CD14-positive monocyte (primary cell): ENCODE data around the gene RNF130. TPM values are rescaled to one million over a fixed set of nuclear protein-coding genes. Genes with fewer than 3 reads are reported as not detected.
A peak's percentile ranks its signal among the peaks of the same experiment; 100 is the strongest.
"Not testable (repeated sequence)": the region's sequence is repeated elsewhere in the genome, so short reads cannot be mapped to it uniquely, and the experiment has no call there.

Source experiments
- DNase-seq, 3 donors: peaks; one replicate each; pipeline ENCODE4 v3.0.0-alpha.2; 2011 to 2022
- H2AFZ ChIP-seq: 2 replicates; pipeline ENCODE4 v1.6.0; 2012; ENCODE audit warnings: mild to moderate bottlenecking, low read depth, low read length, inconsistent platforms; ENCODE audit not compliant: insufficient read depth, poor library complexity, severe bottlenecking
- H3K27ac ChIP-seq, 2 donors: 1 replicate in 1 of 2; 2 replicates in 1 of 2; pipeline ENCODE4 v1.5.1; 2012 to 2013; ENCODE audit warnings: low read length in 2 of 2, control low read depth in 1 of 2, inconsistent platforms in 1 of 2, low read depth in 1 of 2, mild to moderate bottlenecking in 1 of 2
- H3K27me3 ChIP-seq, 2 donors: one replicate each; pipeline versions ENCODE4 v1.6.0 to v1.6.1; 2011 to 2013; ENCODE audit warnings: low read length in 2 of 2; ENCODE audit not compliant: control insufficient read depth in 2 of 2, insufficient read depth in 2 of 2
- H3K36me3 ChIP-seq, 2 donors: replicated peaks in 1 of 2; 1 replicate in 1 of 2; 2 replicates in 1 of 2; pipeline versions ENCODE4 v1.5.1 to v1.6.1; 2012 to 2013; ENCODE audit warnings: low read length in 2 of 2, control low read depth in 1 of 2, inconsistent platforms in 1 of 2, mild to moderate bottlenecking in 1 of 2; ENCODE audit not compliant: insufficient read depth in 2 of 2, control insufficient read depth in 1 of 2
- H3K4me1 ChIP-seq, 2 donors: 1 replicate in 1 of 2; 2 replicates in 1 of 2; pipeline versions ENCODE4 v1.5.1 to v1.6.1; 2012 to 2013; ENCODE audit warnings: low read length in 2 of 2, control low read depth in 1 of 2, inconsistent platforms in 1 of 2, mild to moderate bottlenecking in 1 of 2, moderate library complexity in 1 of 2; ENCODE audit not compliant: insufficient read depth in 2 of 2, control insufficient read depth in 1 of 2
- H3K4me2 ChIP-seq: replicated peaks from 2 replicates; pipeline ENCODE3; 2012; ENCODE audit warnings: low read length, moderate library complexity, mild to moderate bottlenecking; ENCODE audit not compliant: poor library complexity, severe bottlenecking; ENCODE audit errors: extremely low read depth
- H3K4me3 ChIP-seq, 3 experiments: fragments of 200-600 bp in 1 of 3; sonication (generic) in 1 of 3; replicated peaks in 1 of 3; 1 replicate in 2 of 3; 2 replicates in 1 of 3; pipeline ENCODE4 v1.5.1; 2011 to 2013; ENCODE audit warnings: low read length in 3 of 3, mild to moderate bottlenecking in 3 of 3, control low read depth in 2 of 3, low read depth in 2 of 3, inconsistent platforms in 1 of 3, moderate library complexity in 1 of 3
- H3K79me2 ChIP-seq: 2 replicates; pipeline ENCODE4 v1.6.0; 2012; ENCODE audit warnings: mild to moderate bottlenecking, control low read depth, inconsistent platforms, low read length, moderate library complexity; ENCODE audit not compliant: insufficient read depth
- H3K9ac ChIP-seq: 2 replicates; pipeline ENCODE4 v1.6.0; 2017; ENCODE audit warnings: low read length, mild to moderate bottlenecking; ENCODE audit not compliant: insufficient read depth, poor library complexity, severe bottlenecking
- H3K9me3 ChIP-seq, 2 donors: replicated peaks in 1 of 2; 1 replicate in 1 of 2; 2 replicates in 1 of 2; pipeline versions ENCODE4 v1.5.1 to v1.6.1; 2012 to 2013; ENCODE audit warnings: low read length in 2 of 2, control low read depth in 1 of 2; ENCODE audit not compliant: control insufficient read depth in 1 of 2, insufficient read depth in 1 of 2
- H4K20me1 ChIP-seq: 2 replicates; pipeline ENCODE4 v1.6.0; 2012; ENCODE audit warnings: mild to moderate bottlenecking, low read length, control low read depth, moderate library complexity; ENCODE audit not compliant: insufficient read depth
- H3K27ac Mint-ChIP-seq, 7 donors: one replicate each; pipeline ENCODE4 v1.8.0; 2020; ENCODE audit warnings: mild to moderate bottlenecking in 7 of 7, mixed read lengths in 7 of 7, moderate library complexity in 6 of 7, inconsistent platforms in 2 of 7
- H3K27me3 Mint-ChIP-seq, 3 donors: one replicate each; pipeline ENCODE4 v1.8.0; 2021 to 2022; ENCODE audit warnings: low read depth in 3 of 3, mild to moderate bottlenecking in 3 of 3, mixed read lengths in 3 of 3, moderate library complexity in 3 of 3, inconsistent platforms in 1 of 3
- H3K36me3 Mint-ChIP-seq, 2 donors: one replicate each; pipeline ENCODE4 v1.8.0; 2020; ENCODE audit warnings: mixed read lengths in 2 of 2, inconsistent platforms in 1 of 2, mild to moderate bottlenecking in 1 of 2
- H3K4me1 Mint-ChIP-seq: one replicate; pipeline ENCODE4 v1.8.0; 2020; ENCODE audit warnings: mild to moderate bottlenecking, mixed read lengths
- H3K4me3 Mint-ChIP-seq, 2 donors: one replicate each; pipeline ENCODE4 v1.8.0; 2020; ENCODE audit warnings: mild to moderate bottlenecking in 2 of 2, mixed read lengths in 2 of 2, moderate library complexity in 1 of 2
- H3K9me3 Mint-ChIP-seq, 7 donors: one replicate each; pipeline ENCODE4 v1.8.0; 2020 to 2022; ENCODE audit warnings: mixed read lengths in 7 of 7, mild to moderate bottlenecking in 6 of 7, moderate library complexity in 6 of 7, inconsistent platforms in 2 of 7
- WGBS: methylation state at CpG from one replicate; pipeline ENCODE4 v1.1.5; 2013; ENCODE audit warnings: missing lambda C conversion rate; ENCODE audit not compliant: insufficient coverage; 5-methylcytosine and 5-hydroxymethylcytosine counted together
- intact Hi-C, 2 donors: fragments of 100-400 bp; cut with micrococcal nuclease; formaldehyde crosslinking; loops; one replicate each; pipeline versions ENCODE4 v1.15.0 to v1.15.1; 2023
- polyA plus RNA-seq, 3 donors: library from polyadenylated mRNA; depleted of rRNA in 1 of 3; unstranded in 2 of 3; stranded (reverse) in 1 of 3; fragments of 300-500 nt in 2 of 3; fragments of >200 nt in 1 of 3; fragmentation: Illumina TruSeq in 2 of 3; gene quantifications; 1 replicate in 2 of 3; 2 replicates in 1 of 3; pipeline ENCODE4 v1.2.3, GENCODE V29; 2012 to 2021
- TF ChIP-seq, protein P1 (sequence below): fragments of 200-600 bp; IDR thresholded peaks from one replicate; pipeline ENCODE4 v1.8.0; 2022; ENCODE audit warnings: antibody characterized with exemption, mild to moderate bottlenecking

Gene RNF130
- polyA plus RNA-seq, 3 donors: 294 to 439 (median 376) TPM

DNA sequence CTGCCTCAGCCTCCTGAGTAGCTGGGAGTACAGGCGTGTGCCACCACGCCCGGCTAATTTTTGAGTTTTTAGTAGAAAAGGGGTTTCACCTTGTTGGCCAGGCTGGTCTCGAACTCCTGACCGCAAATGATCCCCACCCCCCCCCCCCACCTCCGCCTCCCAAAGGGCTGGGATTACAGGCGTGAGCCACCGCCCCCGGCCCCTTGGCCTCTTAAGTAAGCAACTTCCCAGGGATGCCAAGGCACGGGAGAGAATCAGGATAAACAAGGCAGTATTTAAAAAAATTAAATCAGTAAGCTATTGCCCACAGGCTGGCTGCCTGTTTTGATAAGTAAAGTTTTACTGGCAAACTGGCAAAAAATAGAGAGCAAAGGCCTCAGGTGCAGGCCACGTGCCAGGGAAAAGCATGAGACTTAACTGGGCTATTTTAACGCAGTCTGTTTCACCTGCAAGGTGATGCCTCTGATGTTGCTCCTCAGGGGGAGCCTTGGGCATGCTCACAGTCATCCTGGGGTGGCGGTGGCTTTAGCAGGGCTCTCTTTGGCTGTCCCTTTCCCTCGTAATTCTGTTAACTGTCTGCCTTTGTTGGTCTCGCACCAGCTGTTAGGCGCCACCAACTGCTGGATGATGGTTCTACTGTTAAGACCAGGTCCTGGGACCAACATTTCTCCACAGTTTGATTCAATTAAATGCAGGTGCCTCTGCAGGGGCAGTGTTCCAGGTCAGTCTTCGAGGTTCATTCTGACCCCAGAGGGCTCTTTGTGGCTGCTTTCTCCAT is 19.4 kb upstream of the RNF130 start:
- Mint-ChIP-seq H3K27ac (no peak overlapping the region), H3K36me3 (peaks cover 0 to 2% of the 10 kb centered on the region in 2 donors), H3K4me3 (peak overlapping the region; percentile 84 to 92), H3K9me3 (peaks cover 0 to 4% (median 0%) of the 10 kb centered on the region in 7 donors), H3K4me1 (peaks cover 27% of the 10 kb centered on the region), H3K27me3 (peaks cover 4 to 14% (median 11%) of the 10 kb centered on the region in 3 donors)
- DNase-seq: no peak
- Histone ChIP-seq H3K27me3 (peaks cover 0 to 3% of the 10 kb centered on the region in 2 donors), H3K4me1 (peaks cover 24 to 28% of the 10 kb centered on the region in 2 donors), H3K27ac (no peak overlapping the region), H4K20me1 (no peaks in the 10 kb centered on the region), H3K9me3 (no peaks in the 10 kb centered on the region), H3K36me3 (no peaks in the 10 kb centered on the region), H2AFZ (peak overlapping the region; percentile 90), H3K79me2 (no peaks in the 10 kb centered on the region), H3K4me2 (peak overlapping the region; percentile 73), H3K4me3 (peak overlapping the region in 1 of 3 experiments; percentile 77), H3K9ac (no peak overlapping the region)
- TF ChIP-seq, protein P1, sequence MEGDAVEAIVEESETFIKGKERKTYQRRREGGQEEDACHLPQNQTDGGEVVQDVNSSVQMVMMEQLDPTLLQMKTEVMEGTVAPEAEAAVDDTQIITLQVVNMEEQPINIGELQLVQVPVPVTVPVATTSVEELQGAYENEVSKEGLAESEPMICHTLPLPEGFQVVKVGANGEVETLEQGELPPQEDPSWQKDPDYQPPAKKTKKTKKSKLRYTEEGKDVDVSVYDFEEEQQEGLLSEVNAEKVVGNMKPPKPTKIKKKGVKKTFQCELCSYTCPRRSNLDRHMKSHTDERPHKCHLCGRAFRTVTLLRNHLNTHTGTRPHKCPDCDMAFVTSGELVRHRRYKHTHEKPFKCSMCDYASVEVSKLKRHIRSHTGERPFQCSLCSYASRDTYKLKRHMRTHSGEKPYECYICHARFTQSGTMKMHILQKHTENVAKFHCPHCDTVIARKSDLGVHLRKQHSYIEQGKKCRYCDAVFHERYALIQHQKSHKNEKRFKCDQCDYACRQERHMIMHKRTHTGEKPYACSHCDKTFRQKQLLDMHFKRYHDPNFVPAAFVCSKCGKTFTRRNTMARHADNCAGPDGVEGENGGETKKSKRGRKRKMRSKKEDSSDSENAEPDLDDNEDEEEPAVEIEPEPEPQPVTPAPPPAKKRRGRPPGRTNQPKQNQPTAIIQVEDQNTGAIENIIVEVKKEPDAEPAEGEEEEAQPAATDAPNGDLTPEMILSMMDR: peak; percentile 35
- 55% methylated on average over 8 of the region's 17 CpGs for WGBS
- intact Hi-C loops: no loop called here

GRCh38 chr5:180090098-180090768 is 18.7 kb upstream of the RNF130 start:
- intact Hi-C loops: no loop called here
- H2AFZ ChIP-seq: peak overlapping the region; percentile 90
- H3K9me3 ChIP-seq: no peaks in the 10 kb centered on the region
- peak; percentile 64 to 72 (median 69) for DNase-seq
- H3K9me3 Mint-ChIP-seq: peaks cover 0 to 4% (median 0%) of the 10 kb centered on the region in 7 donors
- no peaks in the 10 kb centered on the region for H3K36me3 ChIP-seq
- peaks cover 6 to 14% (median 11%) of the 10 kb centered on the region in 3 donors for H3K27me3 Mint-ChIP-seq
- peak overlapping the region; percentile 73 for H3K4me2 ChIP-seq
- H3K27ac ChIP-seq: peak overlapping the region in 1 of 2 donors; percentile 41
- peaks cover 0 to 2% of the 10 kb centered on the region in 2 donors for H3K36me3 Mint-ChIP-seq
- H4K20me1 ChIP-seq: no peaks in the 10 kb centered on the region
- peak overlapping the region in 5 of 7 donors; percentile 53 to 82 (median 81) for H3K27ac Mint-ChIP-seq
- H3K4me3 Mint-ChIP-seq: peak overlapping the region; percentile 84 to 92
- WGBS: under 1% methylated on average over 50 of the region's 58 CpGs
- peaks cover 0 to 3% of the 10 kb centered on the region in 2 donors for H3K27me3 ChIP-seq
- H3K79me2 ChIP-seq: no peaks in the 10 kb centered on the region
- peak overlapping the region; percentile 7 to 77 (median 43) for H3K4me3 ChIP-seq
- H3K4me1 ChIP-seq: peaks cover 26 to 29% of the 10 kb centered on the region in 2 donors
- TF ChIP-seq, protein P1: peak; percentile 87
- peaks cover 31% of the 10 kb centered on the region for H3K4me1 Mint-ChIP-seq
- peak overlapping the region; percentile 60 for H3K9ac ChIP-seq

GRCh38 chr5:180089628-180090027 is 18.1 kb upstream of the RNF130 start:
- DNase-seq, intact Hi-C loops, H3K36me3 ChIP-seq, H3K27me3 ChIP-seq, H3K9me3 Mint-ChIP-seq, H4K20me1 ChIP-seq, H3K79me2 ChIP-seq, H3K27ac ChIP-seq, H3K9me3 ChIP-seq, H3K36me3 Mint-ChIP-seq: not testable (repeated sequence)
- H3K4me3 ChIP-seq: peak overlapping the region in 1 of 3 experiments; percentile 77
- H3K4me1 ChIP-seq: peaks cover 29 to 35% of the 10 kb centered on the region in 2 donors
- H2AFZ ChIP-seq: peak overlapping the region; percentile 90
- no CpG with 5 or more reads among the region's 18 CpGs for WGBS
- H3K9ac ChIP-seq: peak overlapping the region; percentile 60
- peaks cover 34% of the 10 kb centered on the region for H3K4me1 Mint-ChIP-seq
- peak overlapping the region in 1 of 2 donors; percentile 84 for H3K4me3 Mint-ChIP-seq
- peak overlapping the region in 1 of 7 donors; percentile 53 for H3K27ac Mint-ChIP-seq
- peaks cover 6 to 12% (median 11%) of the 10 kb centered on the region in 3 donors for H3K27me3 Mint-ChIP-seq
- peak overlapping the region; percentile 73 for H3K4me2 ChIP-seq
